ENCODE results near the gene RBPMS2. TPM values are rescaled to one million over a fixed set of nuclear protein-coding genes. Genes with fewer than 3 reads are reported as not detected.

Gene RBPMS2
- total RNA-seq, 2 donors from 2014 or later: 0.26 to 0.33 TPM

- DNase-seq (no peak), ATAC-seq (no peak)
- Histone ChIP-seq H3K27ac (no peak overlapping the region), H3K4me1 (peaks cover 3% of the 10 kb centered on the region), H3K36me3 (replicated peaks in 1 of 2; ENCODE audit: insufficient read depth in 1 of 2, low read depth in 2 of 2) (no peaks in the 10 kb centered on the region), H3K9me3 (no peaks in the 10 kb centered on the region), H3K27me3 (no peaks in the 10 kb centered on the region), H3K4me3 (no peak overlapping the region)
- intact Hi-C loops (cut with DNase I): loop anchor here (5.0 to 10.0 kb wide), 2 partner anchors 80 to 172 kb away; no protein-coding TSS in a partner anchor
- TF ChIP-seq POLR2A (IDR thresholded peaks at IDR 0.05) (no peak), CTCF (IDR thresholded peaks at IDR 0.05) (no peak)
- 49 to 58% methylated on average over 5 to 7 of the region's 7 CpGs for WGBS, 2 donors
Observed at GRCh38 chr15:64732156-64732860, 43.1 kb downstream of the RBPMS2 start.

GRCh38 chr15:64731805-64732151, 43.6 kb downstream of the RBPMS2 start:
- no peak overlapping the region for H3K27ac ChIP-seq
- no peak for TF ChIP-seq POLR2A (IDR thresholded peaks at IDR 0.05)
- TF ChIP-seq CTCF (IDR thresholded peaks at IDR 0.05): no peak
- H3K4me3 ChIP-seq: no peak overlapping the region
- H3K9me3 ChIP-seq: no peaks in the 10 kb centered on the region
- ATAC-seq: no peak
- no peaks in the 10 kb centered on the region for H3K36me3 ChIP-seq (replicated peaks in 1 of 2; ENCODE audit: insufficient read depth in 1 of 2, low read depth in 2 of 2)
- 52 to 60% methylated on average over 7 to 9 of the region's 9 CpGs for WGBS, 2 donors
- intact Hi-C loops (cut with DNase I): loop anchor here (5.0 to 10.0 kb wide), 2 partner anchors 81 to 173 kb away; no protein-coding TSS in a partner anchor
- no peaks in the 10 kb centered on the region for H3K27me3 ChIP-seq
- peaks cover 3% of the 10 kb centered on the region for H3K4me1 ChIP-seq
- no peak for DNase-seq

- no peaks in the 10 kb centered on the region for H3K9me3 ChIP-seq
- peak; percentile 91 to 96 (median 94) for DNase-seq
- H3K27ac ChIP-seq: no peak overlapping the region
- 17% methylated on average over 16 of the region's 16 CpGs for WGBS, 2 donors
- intact Hi-C loops (cut with DNase I): loop anchor here (5.0 to 10.0 kb wide), 2 partner anchors 81 to 174 kb away; no protein-coding TSS in a partner anchor
- H3K36me3 ChIP-seq (replicated peaks in 1 of 2; ENCODE audit: insufficient read depth in 1 of 2, low read depth in 2 of 2): no peaks in the 10 kb centered on the region
- ATAC-seq: peak; percentile 90
- no peak for TF ChIP-seq POLR2A (IDR thresholded peaks at IDR 0.05)
- TF ChIP-seq CTCF (IDR thresholded peaks at IDR 0.05): peak; percentile 82 to 98 (median 97)
- H3K27me3 ChIP-seq: no peaks in the 10 kb centered on the region
- peaks cover 3% of the 10 kb centered on the region for H3K4me1 ChIP-seq
- H3K4me3 ChIP-seq: no peak overlapping the region
Observed at GRCh38 chr15:64731012-64731804, 44.2 kb downstream of the RBPMS2 start.

- TF ChIP-seq POLR2A (IDR thresholded peaks at IDR 0.05) (no peak), CTCF (IDR thresholded peaks at IDR 0.05) (no peak)
- no peaks in the 10 kb centered on the region for H3K27me3 ChIP-seq
- H3K36me3 ChIP-seq (replicated peaks in 1 of 2; ENCODE audit: insufficient read depth in 1 of 2, low read depth in 2 of 2): no peaks in the 10 kb centered on the region
- H3K27ac ChIP-seq: no peak overlapping the region
- H3K9me3 ChIP-seq: no peaks in the 10 kb centered on the region
- peaks cover 3% of the 10 kb centered on the region for H3K4me1 ChIP-seq
- H3K4me3 ChIP-seq: no peak overlapping the region
- DNase-seq (no peak), ATAC-seq (no peak)
- 69 to 72% methylated on average over 2 to 5 of the region's 5 CpGs for WGBS, 2 donors
- intact Hi-C loops (cut with DNase I): loop anchor here (5.0 to 10.0 kb wide), 2 partner anchors 82 to 175 kb away; no protein-coding TSS in a partner anchor
Observed at GRCh38 chr15:64730151-64730550, 45.2 kb downstream of the RBPMS2 start.
